ENCODE measurements around the gene RAB6B. TPM values are rescaled to one million over a fixed set of nuclear protein-coding genes. Genes with fewer than 3 reads are reported as not detected.

The RAB6B gene
- polyA plus RNA-seq, 1 donor from 2014 or later: 57.5 TPM

GRCh38 chr3:133943031-133943535, 47.4 kb upstream of the RAB6B start:
- H3K9me3 ChIP-seq (ENCODE audit: low read length): no peaks in the 10 kb centered on the region
- no peaks in the 10 kb centered on the region for H3K79me2 ChIP-seq (replicated peaks; ENCODE audit: insufficient read depth, low read length)
- H3K27ac ChIP-seq (ENCODE audit: low read length): no peak overlapping the region
- H3K9ac ChIP-seq (ENCODE audit: low read length): no peak overlapping the region
- no peaks in the 10 kb centered on the region for H3K36me3 ChIP-seq (ENCODE audit: insufficient read depth, low read length)
- TF ChIP-seq TAF1 (IDR thresholded peaks at IDR 0.05; ENCODE audit: low read depth): no peak
- no peak for TF ChIP-seq SMC3 (conservative IDR thresholded peaks at IDR 0.05; ENCODE audit: poor library complexity)
- TF ChIP-seq POLR2AphosphoS5 (IDR thresholded peaks at IDR 0.05): no peak
- TF ChIP-seq EZH2 (IDR thresholded peaks at IDR 0.05; ENCODE audit: borderline replicate concordance, insufficient read depth, low read length, poor library complexity, severe bottlenecking): no peak
- TF ChIP-seq EP300 (conservative IDR thresholded peaks at IDR 0.05; ENCODE audit: poor library complexity, severe bottlenecking): no peak
- TF ChIP-seq RAD21 (conservative IDR thresholded peaks at IDR 0.05): no peak
- no peak for TF ChIP-seq MXI1 (conservative IDR thresholded peaks at IDR 0.05; ENCODE audit: poor library complexity, severe bottlenecking)
- no peak for TF ChIP-seq CTCF (IDR thresholded peaks at IDR 0.05; ENCODE audit: poor library complexity, severe bottlenecking)
- no peak for TF ChIP-seq REST (IDR thresholded peaks at IDR 0.05; ENCODE audit: borderline replicate concordance)
- no peak overlapping the region for H3K4me2 ChIP-seq (ENCODE audit: low read length)
- no peak overlapping the region for H3K4me3 ChIP-seq (ENCODE audit: low read length)
- H3F3A ChIP-seq (ENCODE audit: insufficient read depth, low read length, poor library complexity, severe bottlenecking): no peaks in the 10 kb centered on the region
- H2AFZ ChIP-seq (ENCODE audit: low read depth, low read length): no peak overlapping the region
- H3K27me3 ChIP-seq (ENCODE audit: insufficient read depth, low read depth, low read length): no peaks in the 10 kb centered on the region
- H4K20me1 ChIP-seq (ENCODE audit: insufficient read depth): no peaks in the 10 kb centered on the region
- no peaks in the 10 kb centered on the region for H3K9me2 ChIP-seq (ENCODE audit: insufficient read depth, low read length)

DNA sequence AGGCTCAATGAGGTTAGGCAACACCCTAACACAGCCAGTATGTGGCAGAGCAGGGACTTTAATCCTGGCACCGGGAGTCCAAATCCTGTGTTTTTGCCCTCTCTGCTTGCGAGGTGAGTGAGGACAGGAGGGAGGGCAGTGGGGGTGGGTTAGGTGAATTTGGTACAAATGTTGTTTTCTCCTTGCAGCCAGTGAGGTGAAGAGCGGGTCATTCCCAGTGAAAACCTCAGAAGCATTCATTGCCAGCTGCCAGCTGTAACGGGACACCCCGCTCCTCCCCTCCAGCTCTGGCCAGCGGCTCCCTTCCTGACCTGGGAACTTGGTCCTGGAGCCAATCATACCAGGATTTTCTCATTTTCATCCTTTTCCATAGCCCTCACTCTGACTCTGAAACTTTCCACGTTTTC, 45.7 kb upstream of the RAB6B start:
- H3K36me3 ChIP-seq (ENCODE audit: insufficient read depth, low read length): no peaks in the 10 kb centered on the region

More for the DNA sequence above, 45.7 kb upstream of the RAB6B start:
- Histone ChIP-seq H3K27ac (ENCODE audit: low read length) (no peak overlapping the region), H3K4me2 (ENCODE audit: low read length) (no peak overlapping the region), H3K79me2 (replicated peaks; ENCODE audit: insufficient read depth, low read length) (no peaks in the 10 kb centered on the region), H3K27me3 (ENCODE audit: insufficient read depth, low read depth, low read length) (no peaks in the 10 kb centered on the region), H3K4me3 (ENCODE audit: low read length) (no peak overlapping the region), H3K9me3 (ENCODE audit: low read length) (no peaks in the 10 kb centered on the region), H2AFZ (ENCODE audit: low read depth, low read length) (no peak overlapping the region), H4K20me1 (ENCODE audit: insufficient read depth) (no peaks in the 10 kb centered on the region), H3F3A (ENCODE audit: insufficient read depth, low read length, poor library complexity, severe bottlenecking) (no peaks in the 10 kb centered on the region), H3K9me2 (ENCODE audit: insufficient read depth, low read length) (no peaks in the 10 kb centered on the region), H3K9ac (ENCODE audit: low read length) (no peak overlapping the region)
- no peak for TF ChIP-seq SMC3 (conservative IDR thresholded peaks at IDR 0.05; ENCODE audit: poor library complexity)
- no peak for TF ChIP-seq REST (IDR thresholded peaks at IDR 0.05; ENCODE audit: borderline replicate concordance)
- no peak for TF ChIP-seq MXI1 (conservative IDR thresholded peaks at IDR 0.05; ENCODE audit: poor library complexity, severe bottlenecking)
- no peak for TF ChIP-seq EZH2 (IDR thresholded peaks at IDR 0.05; ENCODE audit: borderline replicate concordance, insufficient read depth, low read length, poor library complexity, severe bottlenecking)
- TF ChIP-seq RAD21 (conservative IDR thresholded peaks at IDR 0.05): no peak
- no peak for TF ChIP-seq CTCF (IDR thresholded peaks at IDR 0.05; ENCODE audit: poor library complexity, severe bottlenecking)
- no peak for TF ChIP-seq POLR2AphosphoS5 (IDR thresholded peaks at IDR 0.05)
- TF ChIP-seq TAF1 (IDR thresholded peaks at IDR 0.05; ENCODE audit: low read depth): no peak
- TF ChIP-seq EP300 (conservative IDR thresholded peaks at IDR 0.05; ENCODE audit: poor library complexity, severe bottlenecking): no peak
